ENCODE data around the gene DNAH12. TPM values are rescaled to one million over a fixed set of nuclear protein-coding genes. Genes with fewer than 3 reads are reported as not detected.

The DNAH12 gene
- total and polyA plus RNA-seq, 2 of the 13 experiments (the other 11 are each of a cell fraction or from before 2014, with no cell fraction given): 0.11 TPM

- 0 out of 2 replicates have a peak, but pooled peaks have one; percentile 18 for TF ChIP-seq ZHX1 (CRISPR knock-in tag; IDR thresholded peaks at IDR 0.05; ENCODE audit: low read depth)
- 0 out of 2 replicates have a peak, but pooled peaks have one; percentile 56 for TF ChIP-seq REXO4 (CRISPR knock-in tag; IDR thresholded peaks at IDR 0.05; ENCODE audit: borderline replicate concordance)
- peak; percentile 87 for TF ChIP-seq FOSL2 (CRISPR knock-in tag; IDR thresholded peaks at IDR 0.05)
- peak; percentile 98 for TF ChIP-seq ZNF687 (CRISPR knock-in tag; IDR thresholded peaks at IDR 0.05)
- 0 out of 2 replicates have a peak, but pooled peaks have one; percentile 74 for TF ChIP-seq ZNF44 (CRISPR knock-in tag; IDR thresholded peaks at IDR 0.05)
- no peak for TF ChIP-seq HOXA7 (CRISPR knock-in tag; IDR thresholded peaks at IDR 0.05)
- peak; percentile 89 for TF ChIP-seq SRSF1 (optimal IDR thresholded peaks at IDR 0.05; ENCODE audit: low read depth, low read length)
- no peak for TF ChIP-seq KLF15 (CRISPR knock-in tag; IDR thresholded peaks at IDR 0.05; ENCODE audit: borderline replicate concordance)
- peak; percentile 80; the same call in 1 of the 2 replicates for TF ChIP-seq NAIF1 (CRISPR knock-in tag; IDR thresholded peaks at IDR 0.05; ENCODE audit: borderline replicate concordance)
- TF ChIP-seq NCOA5 (CRISPR knock-in tag; IDR thresholded peaks at IDR 0.05): no peak
- peak; percentile 94 for TF ChIP-seq UBTF (CRISPR knock-in tag; IDR thresholded peaks at IDR 0.05)
- TF ChIP-seq ZNF256 (CRISPR knock-in tag; conservative IDR thresholded peaks at IDR 0.05): no peak
- no peak for TF ChIP-seq ZNF468 (CRISPR knock-in tag; IDR thresholded peaks at IDR 0.05)
- 0 out of 2 replicates have a peak, but pooled peaks have one; percentile 29 for TF ChIP-seq ZBTB42 (CRISPR knock-in tag; IDR thresholded peaks at IDR 0.05)
- TF ChIP-seq GZF1 (CRISPR knock-in tag; IDR thresholded peaks at IDR 0.05): 0 out of 2 replicates have a peak, but pooled peaks have one; percentile 69
- TF ChIP-seq ZC3H13 (CRISPR knock-in tag; IDR thresholded peaks at IDR 0.05): peak; percentile 78
- peak; percentile 80; the same call in 1 of the 2 replicates for TF ChIP-seq MEIS1 (CRISPR knock-in tag; IDR thresholded peaks at IDR 0.05; ENCODE audit: borderline replicate concordance)
- TF ChIP-seq SNAPC5 (CRISPR knock-in tag; IDR thresholded peaks at IDR 0.05; ENCODE audit: borderline replicate concordance): peak; percentile 95
- peak; percentile 36; the same call in 1 of the 2 replicates for TF ChIP-seq ZFP41 (CRISPR knock-in tag; IDR thresholded peaks at IDR 0.05; ENCODE audit: borderline replicate concordance)
These were observed 11.8 kb upstream of the DNAH12 start, which contains the start of gene PDE12 (continued) for GRCh38 chr3:57555738-57556458.

Measured in HepG2 (cell line).